ENCODE results near the gene CPB1.
A peak's percentile ranks its signal among the peaks of the same experiment; 100 is the strongest.
"Not testable (repeated sequence)": the region's sequence is repeated elsewhere in the genome, so short reads cannot be mapped to it uniquely, and the experiment has no call there.

The CPB1 gene

GRCh38 chr3:148827585-148827984 lies at the start of gene CPB1:
Gene CPB1 (plus strand): TSS chr3:148827811. CDS start chr3:148827824, 13 bp downstream.
- DNase-seq, result no peak

- no peak for DNase-seq
These were observed 48.7 kb upstream of the CPB1 start for GRCh38 chr3:148778926-148779325.

GRCh38 chr3:148785026-148785425 lies 42.6 kb upstream of the CPB1 start:
- not testable (repeated sequence) for DNase-seq

- DNase-seq, result not testable (repeated sequence)
These were observed 41.5 kb upstream of the CPB1 start for GRCh38 chr3:148786159-148786558.

- no peak for DNase-seq
These were observed 38.5 kb upstream of the CPB1 start for GRCh38 chr3:148789146-148789545.

GRCh38 chr3:148789906-148790305 lies 37.7 kb upstream of the CPB1 start:
- DNase-seq, result no peak

- no peak for DNase-seq
These were observed 37.2 kb upstream of the CPB1 start for GRCh38 chr3:148790370-148790769.

- DNase-seq, result no peak
These were observed 36.5 kb upstream of the CPB1 start for GRCh38 chr3:148790851-148791735.

- no peak for DNase-seq
These were observed 35.7 kb upstream of the CPB1 start for GRCh38 chr3:148791920-148792319.

- no peak for DNase-seq
These were observed 35.1 kb upstream of the CPB1 start for GRCh38 chr3:148792516-148792915.

- DNase-seq, result no peak
These were observed 30.8 kb upstream of the CPB1 start for GRCh38 chr3:148796799-148797198.

- DNase-seq, result no peak
These were observed 29.8 kb upstream of the CPB1 start for GRCh38 chr3:148797795-148798194.

GRCh38 chr3:148800414-148800813 lies 27.2 kb upstream of the CPB1 start:
- DNase-seq, result no peak

GRCh38 chr3:148809835-148810234 lies 17.8 kb upstream of the CPB1 start:
- DNase-seq, result no peak

- DNase-seq, result no peak
These were observed 12.1 kb upstream of the CPB1 start for GRCh38 chr3:148815316-148816110.

GRCh38 chr3:148816427-148816826 lies 11.2 kb upstream of the CPB1 start:
- no peak for DNase-seq

- DNase-seq, result peak; percentile 92
These were observed 10.6 kb upstream of the CPB1 start for GRCh38 chr3:148816981-148817525.

- no peak for DNase-seq
These were observed 7.0 kb upstream of the CPB1 start for GRCh38 chr3:148820361-148821245.

- DNase-seq, result no peak
These were observed 4.6 kb upstream of the CPB1 start for GRCh38 chr3:148823026-148823425.

GRCh38 chr3:148825476-148825875 lies 2.1 kb upstream of the CPB1 start:
- no peak for DNase-seq

GRCh38 chr3:148828136-148828690 lies 602 bp downstream of the CPB1 start:
- DNase-seq, result no peak

- no peak for DNase-seq
These were observed 2.3 kb downstream of the CPB1 start for GRCh38 chr3:148829926-148830325.

All from NCI-H1417 treated with DMSO at 0.1 percent for 48 hours (cell line).